ENCODE measurements around the gene BMPR1B.
A peak's percentile ranks its signal among the peaks of the same experiment; 100 is the strongest.
"Not testable (repeated sequence)": the region's sequence is repeated elsewhere in the genome, so short reads cannot be mapped to it uniquely, and the experiment has no call there.

Gene BMPR1B

GRCh38 chr4:95093936-95094929 lies 336.5 kb downstream of the BMPR1B start:
- no peak for DNase-seq

DNA sequence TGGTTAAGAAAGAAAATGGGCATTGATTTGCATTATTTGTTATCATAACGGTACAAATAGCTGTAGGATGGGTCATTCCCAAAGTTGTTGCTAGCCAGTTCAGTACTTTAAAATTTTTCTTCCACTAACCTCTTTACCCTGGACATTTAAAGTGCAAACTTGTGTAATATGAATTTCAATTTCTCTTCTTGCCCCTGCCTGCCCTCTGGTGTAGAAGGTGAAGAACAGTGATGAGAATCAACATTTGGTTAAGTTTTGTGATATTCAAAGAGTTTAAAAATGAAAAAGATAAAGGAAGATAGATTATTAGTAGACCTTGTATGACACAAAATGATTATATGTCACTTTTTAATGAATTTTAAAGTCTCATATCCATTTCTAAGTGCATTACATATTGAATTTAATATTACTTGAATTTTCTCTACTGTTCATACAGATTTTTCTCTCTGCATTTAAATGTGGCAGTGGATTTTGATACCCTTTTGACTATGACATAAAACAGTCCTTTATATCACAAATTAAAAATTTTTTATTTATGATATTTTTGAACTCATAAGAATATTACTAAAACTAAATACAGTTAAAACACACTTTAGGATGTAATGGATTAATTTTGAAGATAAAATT lies 337.7 kb downstream of the BMPR1B start:
- no peak for DNase-seq

DNA sequence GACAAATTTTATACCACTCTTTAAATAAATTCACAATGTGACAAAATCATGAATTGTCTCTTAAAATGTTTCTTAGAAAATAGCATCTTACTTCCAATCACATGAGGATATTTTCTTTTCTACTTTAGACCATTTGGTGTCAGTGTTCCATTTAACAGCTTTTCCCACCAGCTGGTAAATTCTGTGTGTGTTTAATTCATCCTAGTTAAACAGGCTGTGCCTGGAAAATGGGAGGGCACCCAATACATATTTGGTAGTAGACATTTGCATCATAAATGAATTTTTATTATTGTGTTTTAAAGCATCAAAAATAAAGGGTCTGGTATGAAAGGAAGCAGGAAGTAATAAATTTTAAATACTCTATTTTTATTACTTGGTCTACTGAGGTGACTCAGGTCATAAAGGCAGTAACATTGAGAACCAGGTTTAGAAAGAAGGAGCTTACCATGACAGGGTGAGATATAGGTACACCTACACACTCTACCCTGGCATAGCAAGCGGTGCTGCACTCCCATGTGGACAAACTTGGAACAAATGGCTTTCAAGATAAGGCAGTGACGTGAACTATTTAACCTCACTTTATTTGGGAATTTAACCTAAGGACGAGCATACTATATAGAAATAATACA lies 344.5 kb downstream of the BMPR1B start:
- DNase-seq, result no peak

- DNase-seq, result no peak
Measured at GRCh38 chr4:95105112-95105511, 347.4 kb downstream of the BMPR1B start.

- DNase-seq, result no peak
Measured at GRCh38 chr4:95105983-95106382, 348.2 kb downstream of the BMPR1B start.

DNA sequence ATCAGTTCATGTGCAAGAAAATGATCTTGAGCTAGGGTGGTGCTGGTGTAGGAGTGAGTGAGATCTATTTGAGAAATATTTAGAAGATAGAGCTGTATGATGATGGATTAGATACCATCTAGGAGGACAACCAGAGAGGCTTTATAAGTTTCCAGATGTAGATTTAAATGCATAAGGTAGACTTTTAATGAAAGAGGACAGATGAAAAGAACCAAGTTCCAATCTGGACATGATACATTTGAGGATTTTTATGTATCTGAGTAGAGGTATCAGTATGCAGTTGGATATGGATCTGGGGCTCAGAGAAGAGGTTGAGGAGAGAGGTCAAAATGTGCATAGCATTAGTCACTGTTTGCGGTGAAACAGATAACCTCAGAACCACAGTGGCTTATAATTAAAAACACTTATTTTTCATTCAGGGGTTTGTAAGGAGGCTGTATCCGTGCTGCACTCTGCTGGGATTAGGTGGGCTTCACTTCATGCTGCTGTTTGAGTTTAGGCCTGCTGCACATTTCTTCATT lies 348.7 kb downstream of the BMPR1B start:
- DNase-seq, result no peak

- DNase-seq, result no peak
Measured at GRCh38 chr4:95107004-95107403, 349.2 kb downstream of the BMPR1B start.

DNA sequence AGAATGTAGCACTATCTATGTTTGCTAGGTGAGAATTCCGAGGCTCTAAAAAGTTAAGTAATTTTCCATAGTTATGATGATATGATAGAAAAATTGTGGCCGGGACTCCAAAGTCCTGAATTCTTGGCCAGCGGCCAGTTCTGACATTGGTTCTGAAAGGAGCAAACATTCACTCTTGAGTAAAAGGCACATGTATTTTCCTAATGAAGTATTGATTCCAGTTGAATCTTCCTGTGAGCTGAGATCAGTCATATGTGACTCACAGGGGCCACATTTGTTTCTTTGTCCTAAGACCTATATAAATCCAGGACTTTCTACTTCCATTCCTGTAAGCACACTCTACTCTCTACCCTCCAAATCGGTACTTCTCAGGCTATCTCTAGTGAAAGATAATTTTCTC lies 349.9 kb downstream of the BMPR1B start:
- DNase-seq, result no peak

GRCh38 chr4:95108883-95109421 lies 351.2 kb downstream of the BMPR1B start:
- DNase-seq, result no peak

- DNase-seq, result no peak
Measured at GRCh38 chr4:95114521-95114920, 356.8 kb downstream of the BMPR1B start.

DNA sequence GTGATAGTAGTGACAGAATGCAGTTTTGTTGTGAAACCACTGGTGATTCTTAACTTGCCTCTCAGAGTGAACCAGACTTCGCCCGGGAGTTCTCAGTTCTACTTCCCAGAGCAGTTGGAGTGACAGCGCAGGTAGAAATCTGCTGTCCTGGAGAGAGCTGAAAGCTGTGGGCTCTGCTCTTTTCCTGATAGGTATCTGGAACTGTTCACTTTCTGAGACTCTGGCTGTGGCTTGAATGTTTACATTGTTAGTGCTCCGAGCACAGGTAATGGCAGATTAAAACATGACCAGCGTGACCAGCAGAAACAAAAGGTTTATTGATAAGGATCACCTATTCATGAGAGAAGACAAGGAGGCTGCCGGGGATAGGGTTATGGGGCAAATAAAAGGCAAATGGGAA lies 360.7 kb downstream of the BMPR1B start:
- no peak for DNase-seq

GRCh38 chr4:95120456-95120855 lies 362.7 kb downstream of the BMPR1B start:
- DNase-seq, result no peak

DNA sequence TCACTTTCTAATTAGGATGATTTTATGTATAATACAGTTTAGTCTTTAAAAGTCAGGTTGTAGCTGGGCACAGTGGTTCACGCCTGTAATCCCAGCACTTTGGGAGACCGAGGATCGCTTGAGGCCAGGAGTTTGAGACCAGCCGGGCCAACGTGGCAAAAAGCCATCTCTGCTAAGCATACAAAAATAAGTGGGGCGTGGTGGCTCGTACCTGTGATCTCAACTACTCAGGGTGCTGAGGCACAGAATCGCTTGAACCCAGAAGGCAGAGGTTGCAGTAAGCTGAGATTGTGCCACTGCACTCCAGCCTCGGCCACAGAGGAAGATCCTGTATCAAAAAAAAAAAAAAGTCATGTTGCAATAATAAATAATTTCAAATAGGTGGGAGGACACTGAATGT lies 364.2 kb downstream of the BMPR1B start:
- no peak for DNase-seq

DNA sequence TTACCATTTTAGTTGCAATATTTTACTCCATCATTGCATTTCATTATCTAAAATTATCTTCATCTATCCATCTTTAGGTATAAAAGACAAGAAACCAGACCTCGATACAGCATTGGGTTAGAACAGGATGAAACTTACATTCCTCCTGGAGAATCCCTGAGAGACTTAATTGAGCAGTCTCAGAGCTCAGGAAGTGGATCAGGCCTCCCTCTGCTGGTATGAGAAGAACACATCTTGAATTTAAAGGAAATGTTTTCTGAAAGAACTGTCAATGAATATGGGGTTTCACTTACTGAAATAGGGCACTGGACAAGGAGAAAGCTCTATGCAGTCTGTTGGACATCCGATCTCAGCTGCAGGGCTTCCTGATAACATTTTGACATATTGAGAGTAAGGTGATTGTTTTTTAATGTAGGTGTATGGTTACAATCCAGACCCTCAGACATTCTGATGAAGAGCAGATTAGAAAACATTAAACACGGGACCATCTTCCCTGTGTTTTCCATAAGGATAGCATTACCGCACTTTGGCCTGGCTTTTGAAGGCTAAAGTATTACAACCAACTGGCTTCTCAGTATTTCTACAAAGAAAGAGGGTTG lies 367.2 kb downstream of the BMPR1B start:
- DNase-seq, result no peak

- no peak for DNase-seq
Measured at GRCh38 chr4:95129031-95129430, 371.3 kb downstream of the BMPR1B start.

DNA sequence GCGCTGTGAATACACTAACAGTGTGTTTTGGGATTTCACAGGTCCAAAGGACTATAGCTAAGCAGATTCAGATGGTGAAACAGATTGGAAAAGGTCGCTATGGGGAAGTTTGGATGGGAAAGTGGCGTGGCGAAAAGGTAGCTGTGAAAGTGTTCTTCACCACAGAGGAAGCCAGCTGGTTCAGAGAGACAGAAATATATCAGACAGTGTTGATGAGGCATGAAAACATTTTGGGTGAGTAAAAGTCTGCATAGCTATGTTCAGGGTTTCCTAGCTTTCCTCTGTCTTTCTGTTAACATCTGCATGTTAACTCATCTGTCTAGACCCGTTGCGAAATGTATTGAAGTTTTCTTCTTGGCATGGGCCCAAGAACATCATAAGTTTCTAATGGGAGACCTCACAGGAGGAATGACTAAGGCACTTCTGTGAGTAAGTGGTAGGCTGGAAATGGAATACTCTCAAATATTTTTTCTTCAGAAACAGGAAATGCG lies 372.1 kb downstream of the BMPR1B start:
- peak; percentile 3 for DNase-seq

DNA sequence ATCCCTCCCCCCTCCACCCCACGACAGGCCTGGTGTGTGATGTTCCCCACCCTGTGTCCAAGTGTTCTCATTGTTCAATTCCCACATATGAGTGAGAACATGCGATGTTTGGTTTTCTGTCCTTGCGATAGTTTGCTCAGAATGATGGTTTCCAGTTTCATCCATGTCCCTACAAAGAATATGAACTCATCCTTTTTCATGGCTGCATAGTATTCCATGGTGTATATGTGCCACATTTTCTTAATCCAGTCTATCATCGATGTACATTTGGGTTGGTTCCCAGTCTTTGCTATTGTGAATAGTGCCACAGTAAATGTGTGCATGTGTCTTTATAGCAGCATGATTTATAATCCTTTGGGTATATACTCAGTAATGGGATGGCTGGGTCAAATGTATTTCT lies 376.3 kb downstream of the BMPR1B start:
- not testable (repeated sequence) for DNase-seq

DNA sequence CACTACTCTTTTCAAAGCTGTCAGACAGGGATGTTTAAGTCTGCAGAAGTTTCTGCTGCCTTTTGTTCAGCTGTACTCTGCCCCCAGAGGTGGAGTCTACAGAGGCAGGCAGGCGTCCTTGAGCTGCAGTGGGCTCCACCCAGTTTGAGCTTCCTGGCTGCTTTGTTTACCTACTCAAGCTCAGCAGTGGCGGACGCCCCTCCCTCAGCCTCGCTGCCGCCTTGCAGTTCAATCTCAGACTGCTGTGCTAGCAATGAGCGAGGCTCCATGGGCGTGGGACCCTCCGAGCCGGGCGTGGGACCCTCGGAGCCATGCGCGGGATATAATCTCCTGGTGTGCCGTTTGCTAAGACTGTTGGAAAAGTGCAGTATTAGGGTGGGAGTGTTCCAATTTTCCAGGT lies 381.7 kb downstream of the BMPR1B start:
- not testable (repeated sequence) for DNase-seq

GRCh38 chr4:95141361-95141760 lies 383.6 kb downstream of the BMPR1B start:
- DNase-seq, result no peak

GRCh38 chr4:95142932-95143331 lies 385.2 kb downstream of the BMPR1B start:
- DNase-seq, result no peak

DNA sequence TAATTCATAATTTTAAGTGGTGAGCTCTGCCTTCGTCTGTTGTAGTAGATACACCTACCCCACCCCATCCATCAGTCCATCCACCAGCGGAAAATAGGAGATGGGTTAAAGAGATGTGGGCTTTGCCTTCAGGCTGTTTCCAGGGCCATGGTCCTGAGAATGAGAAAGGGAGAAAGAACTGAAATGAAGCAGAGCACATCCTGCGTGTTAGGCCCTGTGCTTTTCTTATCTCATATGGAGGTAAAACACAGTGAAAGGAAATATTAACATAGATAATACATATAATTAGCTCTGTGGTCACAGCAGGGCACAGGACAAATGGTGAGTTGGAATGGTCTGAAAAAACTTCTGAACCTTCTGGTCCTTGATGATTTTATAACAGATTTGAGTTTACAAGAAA lies 393.5 kb downstream of the BMPR1B start:
- no peak for DNase-seq

DNA sequence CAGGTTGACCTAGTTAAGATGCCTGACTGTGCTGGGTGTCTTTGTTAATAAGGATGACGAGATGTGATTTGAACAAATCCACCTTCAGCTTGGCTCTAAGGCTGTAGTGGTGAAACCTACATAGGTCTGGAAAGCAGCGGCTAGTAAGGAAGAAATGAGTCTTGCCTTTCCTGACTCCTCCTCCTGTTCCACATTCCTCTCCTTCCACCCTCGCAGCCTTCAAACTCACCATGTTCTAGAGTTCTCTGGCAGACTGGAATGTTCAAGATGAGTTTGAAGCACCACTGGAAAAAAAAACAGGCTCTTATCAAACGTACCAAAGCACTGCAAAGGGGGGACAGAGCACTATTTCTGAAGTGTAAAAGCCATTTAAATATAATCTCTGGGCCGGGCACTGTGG lies 395.4 kb downstream of the BMPR1B start:
- no peak for DNase-seq

All from GOT3 (cell line).